Measurements from ENCODE around the gene GRPR.
"Not testable (repeated sequence)": the region's sequence is repeated elsewhere in the genome, so short reads cannot be mapped to it uniquely, and the experiment has no call there.

GRPR gene

GRCh38 chrX:16145093-16145492, 21.7 kb downstream of the GRPR start:
- H3K4me3 ChIP-seq (ENCODE audit: low read depth in 1 of 5, low read length in 5 of 5); H3K27me3 ChIP-seq (ENCODE audit: control insufficient read depth in 5 of 5, insufficient read depth in 4 of 5, low read length in 5 of 5); H3K36me3 ChIP-seq (ENCODE audit: control insufficient read depth in 5 of 5, insufficient read depth in 5 of 5, low read length in 5 of 5); H3K9ac ChIP-seq (ENCODE audit: low read length in 5 of 5); H3K9me3 ChIP-seq (ENCODE audit: control insufficient read depth in 5 of 5, low read length in 5 of 5); H3K4me1 ChIP-seq (ENCODE audit: control insufficient read depth in 5 of 5, insufficient read depth in 5 of 5, low read length in 5 of 5); H3K27ac ChIP-seq (ENCODE audit: low read depth, low read length): not testable (repeated sequence)

- Histone ChIP-seq H3K9ac (ENCODE audit: low read length in 5 of 5) (no peak overlapping the region), H3K36me3 (ENCODE audit: control insufficient read depth in 5 of 5, insufficient read depth in 5 of 5, low read length in 5 of 5) (no peaks in the 10 kb centered on the region), H3K4me3 (ENCODE audit: low read depth in 1 of 5, low read length in 5 of 5) (no peak overlapping the region), H3K9me3 (ENCODE audit: control insufficient read depth in 5 of 5, low read length in 5 of 5) (no peaks in the 10 kb centered on the region), H3K4me1 (ENCODE audit: control insufficient read depth in 5 of 5, insufficient read depth in 5 of 5, low read length in 5 of 5) (no peaks in the 10 kb centered on the region), H3K27me3 (ENCODE audit: control insufficient read depth in 5 of 5, insufficient read depth in 4 of 5, low read length in 5 of 5) (peaks cover 0 to 8% (median 0%) of the 10 kb centered on the region in 5 donors), H3K27ac (ENCODE audit: low read depth, low read length) (no peak overlapping the region)
These were observed 22.3 kb downstream of the GRPR start for GRCh38 chrX:16145656-16146055.

GRCh38 chrX:16148896-16149295, 25.5 kb downstream of the GRPR start:
- Histone ChIP-seq H3K27ac (ENCODE audit: low read depth, low read length) (no peak overlapping the region), H3K27me3 (ENCODE audit: control insufficient read depth in 5 of 5, insufficient read depth in 4 of 5, low read length in 5 of 5) (peaks cover 0 to 7% (median 2%) of the 10 kb centered on the region in 5 donors), H3K4me1 (ENCODE audit: control insufficient read depth in 5 of 5, insufficient read depth in 5 of 5, low read length in 5 of 5) (no peaks in the 10 kb centered on the region), H3K4me3 (ENCODE audit: low read depth in 1 of 5, low read length in 5 of 5) (no peak overlapping the region), H3K9ac (ENCODE audit: low read length in 5 of 5) (no peak overlapping the region), H3K36me3 (ENCODE audit: control insufficient read depth in 5 of 5, insufficient read depth in 5 of 5, low read length in 5 of 5) (no peaks in the 10 kb centered on the region), H3K9me3 (ENCODE audit: control insufficient read depth in 5 of 5, low read length in 5 of 5) (no peaks in the 10 kb centered on the region)

GRCh38 chrX:16155581-16156096, 32.3 kb downstream of the GRPR start:
- Histone ChIP-seq H3K27ac (ENCODE audit: low read depth, low read length) (no peak overlapping the region), H3K4me3 (ENCODE audit: low read depth in 1 of 5, low read length in 5 of 5) (no peak overlapping the region), H3K36me3 (ENCODE audit: control insufficient read depth in 5 of 5, insufficient read depth in 5 of 5, low read length in 5 of 5) (no peaks in the 10 kb centered on the region), H3K27me3 (ENCODE audit: control insufficient read depth in 5 of 5, insufficient read depth in 4 of 5, low read length in 5 of 5) (peaks cover 0 to 5% (median under 1%) of the 10 kb centered on the region in 5 donors), H3K9me3 (ENCODE audit: control insufficient read depth in 5 of 5, low read length in 5 of 5) (no peaks in the 10 kb centered on the region), H3K9ac (ENCODE audit: low read length in 5 of 5) (no peak overlapping the region), H3K4me1 (ENCODE audit: control insufficient read depth in 5 of 5, insufficient read depth in 5 of 5, low read length in 5 of 5) (no peaks in the 10 kb centered on the region)

- Histone ChIP-seq H3K9me3 (ENCODE audit: control insufficient read depth in 5 of 5, low read length in 5 of 5) (no peaks in the 10 kb centered on the region), H3K4me3 (ENCODE audit: low read depth in 1 of 5, low read length in 5 of 5) (no peak overlapping the region), H3K27ac (ENCODE audit: low read depth, low read length) (no peak overlapping the region), H3K9ac (ENCODE audit: low read length in 5 of 5) (no peak overlapping the region), H3K4me1 (ENCODE audit: control insufficient read depth in 5 of 5, insufficient read depth in 5 of 5, low read length in 5 of 5) (no peaks in the 10 kb centered on the region), H3K27me3 (ENCODE audit: control insufficient read depth in 5 of 5, insufficient read depth in 4 of 5, low read length in 5 of 5) (peaks cover 0 to 8% (median 5%) of the 10 kb centered on the region in 5 donors), H3K36me3 (ENCODE audit: control insufficient read depth in 5 of 5, insufficient read depth in 5 of 5, low read length in 5 of 5) (no peaks in the 10 kb centered on the region)
These were observed 33.4 kb downstream of the GRPR start for GRCh38 chrX:16156692-16157331.

- no peaks in the 10 kb centered on the region for H3K4me1 ChIP-seq (ENCODE audit: control insufficient read depth in 5 of 5, insufficient read depth in 5 of 5, low read length in 5 of 5)
- H3K27ac ChIP-seq (ENCODE audit: low read depth, low read length): no peak overlapping the region
- H3K4me3 ChIP-seq (ENCODE audit: low read depth in 1 of 5, low read length in 5 of 5): no peak overlapping the region
- peaks cover 0 to 15% (median 2%) of the 10 kb centered on the region in 5 donors for H3K27me3 ChIP-seq (ENCODE audit: control insufficient read depth in 5 of 5, insufficient read depth in 4 of 5, low read length in 5 of 5)
- H3K9me3 ChIP-seq (ENCODE audit: control insufficient read depth in 5 of 5, low read length in 5 of 5): no peaks in the 10 kb centered on the region
- no peaks in the 10 kb centered on the region for H3K36me3 ChIP-seq (ENCODE audit: control insufficient read depth in 5 of 5, insufficient read depth in 5 of 5, low read length in 5 of 5)
- no peak overlapping the region for H3K9ac ChIP-seq (ENCODE audit: low read length in 5 of 5)
These were observed 37.4 kb downstream of the GRPR start for GRCh38 chrX:16160729-16161128.

GRCh38 chrX:16161173-16161572, 37.8 kb downstream of the GRPR start:
- H3K27ac ChIP-seq (ENCODE audit: low read depth, low read length); H3K36me3 ChIP-seq (ENCODE audit: control insufficient read depth in 5 of 5, insufficient read depth in 5 of 5, low read length in 5 of 5); H3K4me1 ChIP-seq (ENCODE audit: control insufficient read depth in 5 of 5, insufficient read depth in 5 of 5, low read length in 5 of 5); H3K9me3 ChIP-seq (ENCODE audit: control insufficient read depth in 5 of 5, low read length in 5 of 5); H3K9ac ChIP-seq (ENCODE audit: low read length in 5 of 5); H3K4me3 ChIP-seq (ENCODE audit: low read depth in 1 of 5, low read length in 5 of 5): not testable (repeated sequence)
- peaks cover 0 to 15% (median 2%) of the 10 kb centered on the region in 5 donors for H3K27me3 ChIP-seq (ENCODE audit: control insufficient read depth in 5 of 5, insufficient read depth in 4 of 5, low read length in 5 of 5)

GRCh38 chrX:16162391-16162790, 39.0 kb downstream of the GRPR start:
- H3K27me3 ChIP-seq (ENCODE audit: control insufficient read depth in 5 of 5, insufficient read depth in 4 of 5, low read length in 5 of 5): peaks cover 0 to 15% (median 2%) of the 10 kb centered on the region in 5 donors

GRCh38 chrX:16164748-16165147, 41.4 kb downstream of the GRPR start:
- H3K36me3 ChIP-seq (ENCODE audit: control insufficient read depth in 5 of 5, insufficient read depth in 5 of 5, low read length in 5 of 5): no peaks in the 10 kb centered on the region
- no peak overlapping the region for H3K4me3 ChIP-seq (ENCODE audit: low read depth in 1 of 5, low read length in 5 of 5)
- peaks cover 0 to 4% (median 0%) of the 10 kb centered on the region in 5 donors for H3K9me3 ChIP-seq (ENCODE audit: control insufficient read depth in 5 of 5, low read length in 5 of 5)
- H3K27ac ChIP-seq (ENCODE audit: low read depth, low read length): no peak overlapping the region
- H3K4me1 ChIP-seq (ENCODE audit: control insufficient read depth in 5 of 5, insufficient read depth in 5 of 5, low read length in 5 of 5): no peaks in the 10 kb centered on the region
- H3K27me3 ChIP-seq (ENCODE audit: control insufficient read depth in 5 of 5, insufficient read depth in 4 of 5, low read length in 5 of 5): peaks cover 0 to 20% (median 12%) of the 10 kb centered on the region in 5 donors
- no peak overlapping the region for H3K9ac ChIP-seq (ENCODE audit: low read length in 5 of 5)

More at GRCh38 chrX:16162391-16162790, 39.0 kb downstream of the GRPR start:
- Histone ChIP-seq H3K36me3 (ENCODE audit: control insufficient read depth in 5 of 5, insufficient read depth in 5 of 5, low read length in 5 of 5) (no peaks in the 10 kb centered on the region), H3K9me3 (ENCODE audit: control insufficient read depth in 5 of 5, low read length in 5 of 5) (peaks cover 0 to 4% (median 0%) of the 10 kb centered on the region in 5 donors), H3K9ac (ENCODE audit: low read length in 5 of 5) (no peak overlapping the region), H3K4me3 (ENCODE audit: low read depth in 1 of 5, low read length in 5 of 5) (no peak overlapping the region), H3K4me1 (ENCODE audit: control insufficient read depth in 5 of 5, insufficient read depth in 5 of 5, low read length in 5 of 5) (no peaks in the 10 kb centered on the region), H3K27ac (ENCODE audit: low read depth, low read length) (no peak overlapping the region)

GRCh38 chrX:16167181-16167580, 43.8 kb downstream of the GRPR start, which contains the start of gene MAGEB17:
Gene MAGEB17, plus strand, starts transcription at chrX:16167481. Its CDS starts 2,902 bp downstream, at chrX:16170383.
- Histone ChIP-seq H3K27ac (ENCODE audit: low read depth, low read length) (no peak within 1 kb of the TSS), H3K9ac (ENCODE audit: low read length in 5 of 5) (no peak within 1 kb of the TSS), H3K36me3 (ENCODE audit: control insufficient read depth in 5 of 5, insufficient read depth in 5 of 5, low read length in 5 of 5) (no peaks in the 10 kb centered on the region), H3K27me3 (ENCODE audit: control insufficient read depth in 5 of 5, insufficient read depth in 4 of 5, low read length in 5 of 5) (peaks cover 0 to 18% (median 15%) of the 10 kb centered on the region in 5 donors), H3K4me1 (ENCODE audit: control insufficient read depth in 5 of 5, insufficient read depth in 5 of 5, low read length in 5 of 5) (no peaks in the 10 kb centered on the region), H3K4me3 (ENCODE audit: low read depth in 1 of 5, low read length in 5 of 5) (no peak within 1 kb of the TSS), H3K9me3 (ENCODE audit: control insufficient read depth in 5 of 5, low read length in 5 of 5) (peaks cover 0 to 6% (median 1%) of the 10 kb centered on the region in 5 donors)
